B cell (primary cell): Measurements from ENCODE around the gene CPNE2.

Source experiments
- CTCF ChIP-seq: fragments of 200-600 bp; IDR thresholded peaks from one replicate; pipeline ENCODE4 v1.8.0; 2022; ENCODE audit warnings: antibody characterized with exemption, mild to moderate bottlenecking
- EZH2 ChIP-seq: IDR thresholded peaks from 2 replicates; pipeline ENCODE4 v1.6.1; 2012; ENCODE audit warnings: borderline replicate concordance, low read depth, mild to moderate bottlenecking, moderate library complexity, low read length; ENCODE audit not compliant: insufficient read depth, poor library complexity, severe bottlenecking

- TF ChIP-seq CTCF (no peak), EZH2 (no peak)
Observed at GRCh38 chr16:57054771-57055170, 37.6 kb upstream of the CPNE2 start.
